HG03095 (cell line): ENCODE data around the gene FBXW9.
"Not testable (repeated sequence)": the region's sequence is repeated elsewhere in the genome, so short reads cannot be mapped to it uniquely, and the experiment has no call there.

Experiments
- ATAC-seq: cut with Tn5 transposase; IDR thresholded peaks from one replicate; pipeline ENCODE4 v1.9.1; 2021; ENCODE audit warnings: moderate library complexity; ENCODE audit not compliant: unreplicated experiment

The FBXW9 gene

DNA sequence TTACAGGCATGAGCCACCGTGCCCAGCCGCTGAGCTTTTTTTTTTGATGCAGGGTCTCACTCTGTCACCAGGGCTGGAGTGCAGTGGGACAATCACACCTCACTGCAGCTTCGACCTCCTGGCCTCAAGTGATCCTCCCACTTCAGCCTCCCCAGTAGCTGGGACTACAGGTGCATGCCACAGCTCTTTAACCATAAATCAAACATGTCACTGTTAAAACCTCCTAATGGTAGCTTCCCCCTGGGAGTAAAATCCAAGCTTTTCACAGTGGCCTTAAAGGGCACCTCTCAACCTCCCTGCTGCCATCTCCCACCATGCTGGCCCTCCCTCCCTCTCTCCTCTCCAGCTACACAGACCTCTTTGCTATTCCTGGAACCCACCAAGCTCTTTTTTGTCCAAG is 10.6 kb downstream of the FBXW9 start:
- no peak for ATAC-seq

DNA sequence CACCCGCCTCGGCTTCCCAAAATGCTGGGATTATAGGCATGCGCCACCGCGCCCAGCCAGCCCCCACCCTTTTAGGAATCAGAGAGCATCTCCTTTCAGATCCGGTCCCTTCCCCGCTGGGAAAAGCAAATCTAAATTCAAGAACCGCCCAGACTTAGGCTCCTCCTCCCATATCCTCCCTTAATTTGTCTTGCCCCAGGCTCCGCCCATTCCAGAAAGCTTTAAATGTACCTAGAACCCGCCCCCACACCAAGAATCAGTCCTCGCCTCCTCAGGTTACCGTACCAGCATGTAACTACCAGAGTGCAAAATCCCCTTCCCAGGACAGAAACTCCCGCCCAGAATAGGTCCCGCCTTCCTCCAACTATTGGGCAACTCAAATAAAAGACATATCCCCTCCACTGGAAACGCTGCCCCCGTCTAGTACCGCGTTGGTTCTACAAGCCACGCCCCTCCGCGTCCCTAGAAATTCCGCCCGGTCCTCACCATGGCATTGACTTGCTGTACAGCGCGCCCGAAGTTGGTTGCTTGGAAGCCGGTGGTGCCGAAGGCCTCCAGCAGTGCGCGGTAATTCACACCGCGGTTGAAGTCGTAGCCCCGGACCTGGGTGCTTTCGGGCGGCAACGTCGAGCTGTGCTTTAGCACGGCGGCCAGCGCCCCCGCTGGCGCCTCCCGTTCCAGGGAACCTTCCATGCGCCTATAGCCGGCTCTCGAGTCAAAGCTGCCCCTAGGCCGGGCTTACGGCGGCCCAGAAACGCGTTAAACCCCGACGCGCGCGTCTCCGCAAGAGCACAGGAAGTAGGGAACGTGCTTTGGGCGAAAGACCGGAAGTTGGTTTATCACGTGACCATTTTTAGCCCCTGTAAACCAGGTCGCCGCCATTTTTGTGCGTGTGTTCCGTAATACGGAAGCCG is 15.1 kb downstream of the FBXW9 start, which contains the start of gene DHPS:
Gene DHPS, minus strand, starts transcription at position 807 of the 914 bp plus-strand sequence. Its CDS starts 114 bp downstream, at position 693.
- ATAC-seq, result peak; percentile 67

DNA sequence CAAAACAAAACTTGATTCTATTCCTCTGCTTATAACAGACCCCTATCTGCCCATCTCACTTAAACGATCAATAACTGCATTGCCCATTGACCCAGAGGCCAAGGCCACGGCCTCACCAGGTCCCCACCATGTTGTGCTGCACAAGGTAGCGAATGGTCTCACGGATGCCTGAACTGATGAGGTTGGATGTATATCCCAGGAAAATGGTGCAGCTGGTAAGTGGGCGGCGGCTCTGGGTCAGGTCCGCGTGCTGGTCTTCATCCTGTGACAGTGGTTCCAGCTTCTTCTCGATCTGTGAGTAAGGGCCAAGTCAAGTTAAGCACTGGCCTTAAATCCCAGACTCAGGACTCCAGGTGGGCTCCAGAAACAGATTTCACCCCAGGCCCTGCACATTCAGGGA is 16.4 kb downstream of the FBXW9 start:
- no peak for ATAC-seq

- not testable (repeated sequence) for ATAC-seq
Measured at GRCh38 chr19:12678039-12678438, 18.4 kb downstream of the FBXW9 start.

DNA sequence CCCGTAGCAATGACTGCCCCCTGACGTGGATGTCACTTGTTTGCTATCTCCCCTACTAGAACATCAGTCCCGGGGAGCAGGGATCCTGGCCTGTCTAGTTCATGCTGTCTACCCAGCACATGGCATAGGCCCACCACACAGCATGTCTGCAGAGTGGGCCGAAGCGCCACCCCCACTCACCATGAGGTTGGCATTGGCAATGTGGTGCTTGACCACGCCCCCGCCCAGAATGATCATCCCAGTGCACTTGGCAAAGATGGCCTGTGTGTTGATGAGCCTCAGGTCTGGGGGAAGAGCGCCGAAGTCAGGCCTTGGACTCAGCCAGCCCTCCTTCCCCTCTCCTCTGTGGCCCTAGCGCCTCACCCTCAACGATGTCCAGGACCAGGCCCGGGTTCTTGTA is 19.5 kb downstream of the FBXW9 start:
- ATAC-seq, result no peak

- ATAC-seq, result no peak
Measured at GRCh38 chr19:12676384-12676792, 20.0 kb downstream of the FBXW9 start.

- no peak for ATAC-seq
Measured at GRCh38 chr19:12675940-12676339, 20.5 kb downstream of the FBXW9 start.

GRCh38 chr19:12675399-12675798 is 21.0 kb downstream of the FBXW9 start:
- no peak for ATAC-seq

DNA sequence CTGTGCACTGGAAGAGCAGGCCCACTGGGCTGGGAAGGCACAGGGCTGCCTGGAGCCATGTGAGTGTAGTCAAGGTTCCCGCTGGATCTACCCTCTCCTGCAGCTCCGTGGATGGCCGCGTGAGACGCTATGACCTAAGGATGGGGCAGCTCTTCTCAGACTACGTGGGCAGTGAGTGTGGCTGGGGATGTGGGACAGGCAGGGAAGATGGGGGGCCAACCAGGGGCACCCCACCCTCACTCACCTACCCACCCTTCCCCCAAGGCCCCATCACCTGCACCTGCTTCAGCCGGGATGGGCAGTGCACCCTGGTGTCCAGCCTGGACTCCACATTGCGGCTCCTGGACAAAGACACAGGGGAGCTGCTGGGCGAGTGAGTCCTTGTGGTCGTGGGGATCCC is 23.7 kb downstream of the FBXW9 start:
- no peak for ATAC-seq

DNA sequence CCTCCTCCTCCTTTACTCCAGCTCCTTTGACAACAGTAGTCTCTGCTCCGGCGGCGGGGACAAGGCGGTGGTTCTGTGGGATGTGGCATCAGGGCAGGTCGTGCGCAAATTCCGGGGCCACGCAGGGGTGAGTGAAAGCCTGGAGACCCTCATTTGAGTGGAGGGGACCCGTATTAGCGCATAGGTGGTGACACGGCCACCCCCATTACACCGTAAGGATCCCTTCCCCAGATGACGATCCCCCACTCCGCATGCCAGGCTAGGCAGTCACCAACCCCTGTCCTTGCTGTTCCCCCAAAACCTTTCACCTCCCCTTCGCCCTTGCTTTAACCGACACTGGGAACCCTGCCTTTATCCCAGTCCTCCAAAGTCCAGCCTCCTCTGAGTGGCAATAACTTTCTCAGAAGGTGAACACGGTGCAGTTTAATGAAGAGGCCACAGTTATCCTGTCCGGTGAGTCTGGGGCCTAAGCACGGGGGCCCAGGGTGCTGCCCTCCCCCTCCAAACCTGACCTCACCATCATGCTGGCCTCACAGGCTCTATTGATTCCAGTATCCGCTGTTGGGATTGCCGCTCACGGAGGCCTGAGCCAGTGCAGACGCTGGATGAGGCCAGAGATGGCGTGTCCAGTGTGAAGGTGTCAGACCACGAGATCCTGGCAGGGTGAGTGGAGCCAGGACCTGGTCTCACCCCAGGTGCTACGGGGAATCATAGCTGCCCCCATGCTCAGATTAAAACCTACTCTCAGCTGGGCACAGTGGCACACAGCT is 26.1 kb downstream of the FBXW9 start:
- ATAC-seq, result no peak

DNA sequence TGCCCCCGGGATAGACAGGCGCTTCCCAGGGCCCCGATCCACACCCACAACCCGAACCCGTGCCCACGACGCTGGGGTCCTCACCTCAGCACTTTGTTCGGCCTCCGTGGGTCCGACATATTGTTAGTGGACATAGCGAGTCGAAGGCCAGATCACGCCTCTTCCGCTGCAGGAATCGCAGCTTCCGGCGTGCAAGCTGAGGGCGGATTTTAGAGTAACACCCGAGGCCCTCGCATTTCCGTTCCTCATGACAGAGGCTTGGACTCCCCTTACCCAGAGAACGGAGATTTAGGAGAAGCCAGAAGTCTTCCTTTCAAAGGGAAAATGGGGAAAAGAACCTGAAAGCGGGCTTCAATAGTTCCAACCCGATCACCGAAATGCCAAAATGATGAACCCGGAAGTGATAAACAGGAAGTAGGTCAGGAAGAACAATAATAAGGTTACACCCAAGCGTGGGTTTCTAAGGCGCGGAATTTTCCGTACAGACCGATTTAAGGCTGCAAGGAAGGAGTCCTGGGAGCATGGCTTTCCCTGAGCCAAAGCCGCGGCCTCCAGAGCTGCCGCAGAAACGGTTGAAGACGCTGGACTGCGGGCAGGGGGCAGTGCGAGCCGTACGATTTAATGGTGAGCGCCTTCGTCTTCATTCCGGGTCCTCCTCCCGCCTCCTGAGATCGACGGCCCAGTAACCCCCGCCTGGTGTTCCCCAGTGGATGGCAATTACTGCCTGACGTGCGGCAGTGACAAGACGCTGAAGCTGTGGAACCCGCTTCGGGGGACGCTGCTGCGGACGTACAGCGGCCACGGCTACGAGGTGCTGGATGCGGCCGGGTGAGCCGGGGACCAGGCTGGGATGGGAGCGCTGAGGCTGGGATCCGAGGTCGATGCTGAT is 26.9 kb downstream of the FBXW9 start:
- ATAC-seq, result no peak

DNA sequence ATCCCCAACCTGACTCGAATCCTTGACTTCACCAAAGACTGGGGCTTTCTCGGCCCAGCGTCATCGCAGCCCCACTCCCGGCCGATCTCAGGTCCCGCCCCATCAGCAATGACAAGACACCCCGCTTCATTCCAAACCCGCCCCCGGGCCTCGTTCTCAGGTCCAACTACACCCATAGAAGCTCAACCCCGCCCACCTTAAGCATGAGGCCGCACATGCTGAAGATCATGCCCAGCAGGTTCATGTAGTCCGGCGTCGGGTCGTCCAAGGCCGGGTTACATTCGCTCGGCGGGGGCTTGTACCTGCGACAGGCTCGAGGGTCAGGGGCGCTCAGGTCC is 27.5 kb downstream of the FBXW9 start:
- ATAC-seq, result no peak

GRCh38 chr19:12668346-12668745 is 28.1 kb downstream of the FBXW9 start:
- no peak for ATAC-seq

GRCh38 chr19:12667731-12668302 is 28.6 kb downstream of the FBXW9 start:
- no peak for ATAC-seq

GRCh38 chr19:12666265-12667048 is 30.0 kb downstream of the FBXW9 start, which contains the start of the genes MAN2B1 and WDR83:
Gene MAN2B1 (minus strand): TSS chr19:12666742. CDS start chr19:12666701, 41 bp downstream.
Gene WDR83 (plus strand): TSS chr19:12666807. CDS start chr19:12669791, 2,984 bp downstream.
- peak; percentile 42 for ATAC-seq

DNA sequence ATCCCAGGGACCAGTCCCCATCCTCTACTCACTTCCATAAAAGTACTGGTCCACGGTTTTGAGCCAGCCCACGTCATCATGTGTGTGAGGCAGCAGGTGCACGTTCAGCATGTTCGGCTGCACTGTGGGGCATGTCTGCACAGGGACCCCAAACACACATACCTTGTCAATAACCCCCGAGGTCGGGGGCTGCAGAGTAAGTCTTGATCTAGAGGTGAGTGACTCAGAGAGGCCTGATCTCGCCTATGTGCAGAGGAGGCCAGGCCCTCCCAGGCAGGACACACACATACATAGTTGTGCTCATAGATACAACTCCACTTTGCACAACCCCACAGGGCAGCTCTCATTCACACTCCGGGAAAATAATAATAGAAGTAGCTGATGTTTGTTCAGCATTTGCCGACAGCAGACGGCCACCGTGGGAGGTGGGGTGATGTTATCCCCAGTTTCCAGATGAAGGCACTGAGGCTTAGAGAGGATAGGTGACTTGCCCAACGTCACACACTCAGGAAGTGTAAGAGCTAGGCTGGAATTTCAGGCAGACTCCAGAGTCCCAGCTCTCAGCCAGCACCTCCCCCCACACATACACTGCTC is 30.7 kb downstream of the FBXW9 start:
- no peak for ATAC-seq

GRCh38 chr19:12665281-12665573 is 31.2 kb downstream of the FBXW9 start:
- ATAC-seq, result no peak

GRCh38 chr19:12664406-12665280 is 31.8 kb downstream of the FBXW9 start:
- no peak for ATAC-seq

GRCh38 chr19:12660980-12661379 is 35.5 kb downstream of the FBXW9 start:
- no peak for ATAC-seq
